GM18909 (cell line): ENCODE data around the gene TMOD1.

ENCODE experiments used
- ATAC-seq: cut with Tn5 transposase; IDR thresholded peaks from one replicate; pipeline ENCODE4 v1.9.1; 2021; ENCODE audit warnings: mild to moderate bottlenecking; ENCODE audit not compliant: unreplicated experiment, poor library complexity

TMOD1 gene

DNA sequence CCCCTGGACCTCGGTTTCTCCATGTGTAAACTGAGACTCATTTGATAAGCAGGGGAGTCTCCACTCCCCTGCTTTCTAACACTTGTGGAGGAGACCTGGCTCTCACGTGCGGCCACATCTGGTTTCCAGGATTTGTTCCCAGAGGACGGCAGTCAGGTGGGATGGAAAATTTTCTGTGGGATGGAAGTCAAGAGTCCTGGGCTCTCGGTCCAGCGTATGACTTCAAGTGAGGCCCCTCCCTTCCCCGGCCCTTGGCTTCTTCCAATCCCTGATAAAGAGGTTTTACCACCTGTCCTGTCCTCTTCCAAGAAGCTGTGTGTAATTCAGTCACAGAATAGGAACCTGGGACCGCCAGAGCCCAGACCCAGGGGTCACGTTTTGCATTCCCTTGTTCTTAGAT, 35.0 kb downstream of the TMOD1 start:
- no peak for ATAC-seq

DNA sequence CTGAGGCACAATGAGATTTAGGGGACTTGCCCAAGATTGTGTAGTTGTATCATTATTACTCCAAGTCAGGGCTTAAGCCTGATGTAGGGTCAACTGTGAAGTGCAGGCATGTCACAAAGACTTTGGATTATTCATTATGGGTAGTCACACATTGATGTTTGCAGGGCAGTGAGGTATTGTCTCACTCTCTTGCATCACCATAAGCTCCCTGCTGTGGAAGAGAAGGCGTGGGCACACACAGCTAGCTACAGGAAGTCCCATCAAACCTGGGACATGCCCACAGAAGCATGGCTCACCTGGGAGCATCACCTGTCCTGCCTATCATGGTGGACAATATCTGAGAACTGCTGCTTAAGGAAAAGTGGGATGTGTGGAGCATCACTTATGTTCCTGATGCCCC, 42.1 kb downstream of the TMOD1 start:
- no peak for ATAC-seq

DNA sequence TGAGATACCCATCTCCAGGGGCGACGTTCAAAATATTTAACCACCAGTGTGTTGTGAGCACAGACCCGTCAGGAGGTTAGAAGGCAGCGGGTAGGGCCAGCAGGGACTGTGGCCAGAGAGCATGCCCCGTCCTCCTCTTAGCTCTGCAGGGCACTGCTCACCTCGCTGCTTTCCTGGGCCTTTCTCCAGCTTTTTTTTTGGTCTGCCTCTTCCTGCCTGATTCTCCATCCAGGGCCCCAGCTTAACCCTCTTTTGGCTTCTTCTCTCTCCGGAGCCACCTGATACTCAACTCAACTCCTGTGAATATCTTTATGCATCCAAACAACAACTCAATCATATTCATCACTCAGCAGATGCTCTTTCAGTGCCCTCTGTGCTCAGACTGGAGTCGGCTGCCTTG, 44.0 kb downstream of the TMOD1 start:
- no peak for ATAC-seq

- no peak for ATAC-seq
Observed at GRCh38 chr9:97547098-97547829, 45.8 kb downstream of the TMOD1 start.

- no peak for ATAC-seq
Observed at GRCh38 chr9:97548379-97548778, 46.9 kb downstream of the TMOD1 start.

GRCh38 chr9:97548819-97549540, 47.5 kb downstream of the TMOD1 start:
- no peak for ATAC-seq

GRCh38 chr9:97550386-97550785, 48.9 kb downstream of the TMOD1 start:
- no peak for ATAC-seq

GRCh38 chr9:97551308-97551707, 49.8 kb downstream of the TMOD1 start:
- ATAC-seq, result no peak

DNA sequence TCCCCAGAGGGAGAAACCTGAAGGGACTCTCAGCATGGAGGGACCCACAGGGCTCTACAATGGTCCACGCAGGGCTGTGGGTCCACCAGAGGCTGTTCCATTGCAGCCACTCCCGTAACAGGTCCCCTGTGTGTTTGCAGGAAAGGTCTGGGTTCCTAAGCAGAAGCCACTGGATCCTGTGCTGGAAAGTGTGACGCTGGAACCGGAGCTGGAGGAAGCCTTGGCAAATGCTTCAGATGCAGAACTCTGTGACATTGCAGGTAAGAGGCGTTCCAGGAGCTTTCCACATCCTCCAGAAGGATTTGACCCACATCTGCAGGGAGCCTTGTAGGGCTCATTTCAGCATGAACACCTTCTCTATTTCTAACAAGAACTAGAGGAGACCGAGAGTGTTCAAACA, 51.7 kb downstream of the TMOD1 start:
- ATAC-seq, result no peak

DNA sequence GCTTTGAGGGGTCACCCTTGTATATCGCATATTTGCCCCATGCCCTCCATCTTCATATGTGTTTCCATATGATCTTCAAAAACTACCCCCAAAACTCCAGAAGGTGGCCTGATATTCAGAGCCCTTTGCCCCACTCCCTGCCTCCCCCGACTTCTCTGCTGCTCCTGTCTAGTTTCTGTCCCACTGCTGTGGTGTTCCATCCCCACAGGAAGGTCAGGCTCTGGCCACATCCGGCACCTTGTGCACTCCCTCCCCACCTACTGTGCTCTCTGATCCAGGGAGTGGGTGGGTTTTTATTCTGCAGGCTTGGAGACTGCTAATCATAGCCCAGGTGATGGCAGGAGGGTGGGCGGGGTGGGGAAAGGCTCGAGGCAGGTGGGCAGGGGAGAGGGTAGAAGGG, 52.4 kb downstream of the TMOD1 start:
- no peak for ATAC-seq

DNA sequence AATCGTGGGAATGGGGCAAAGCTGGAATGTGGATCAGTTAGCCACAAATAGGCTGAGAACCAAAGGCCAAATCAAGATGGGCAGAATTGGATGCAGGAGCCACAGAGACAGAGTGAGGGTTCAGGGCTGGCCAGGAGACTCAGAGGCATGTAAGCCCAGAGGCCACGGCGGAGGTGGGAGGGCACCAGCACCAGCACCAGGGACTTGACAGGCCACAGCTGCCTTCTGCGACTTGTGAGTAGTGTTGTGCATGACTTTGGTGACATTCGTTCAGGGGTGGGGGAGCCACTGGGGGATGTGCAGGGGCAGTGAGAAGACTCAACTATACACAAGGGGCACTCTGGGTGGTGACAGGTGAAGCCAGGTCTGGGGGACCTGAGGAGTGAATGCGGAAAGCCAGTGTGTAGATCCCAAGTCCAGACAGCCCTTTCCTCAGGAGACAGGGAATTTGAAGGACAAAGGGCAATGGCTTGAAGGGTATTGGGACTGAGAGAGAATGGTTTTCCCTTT, 53.2 kb downstream of the TMOD1 start:
- ATAC-seq, result no peak

GRCh38 chr9:97555164-97555563, 53.7 kb downstream of the TMOD1 start:
- ATAC-seq, result no peak

GRCh38 chr9:97556036-97556720, 54.7 kb downstream of the TMOD1 start:
- ATAC-seq, result no peak

DNA sequence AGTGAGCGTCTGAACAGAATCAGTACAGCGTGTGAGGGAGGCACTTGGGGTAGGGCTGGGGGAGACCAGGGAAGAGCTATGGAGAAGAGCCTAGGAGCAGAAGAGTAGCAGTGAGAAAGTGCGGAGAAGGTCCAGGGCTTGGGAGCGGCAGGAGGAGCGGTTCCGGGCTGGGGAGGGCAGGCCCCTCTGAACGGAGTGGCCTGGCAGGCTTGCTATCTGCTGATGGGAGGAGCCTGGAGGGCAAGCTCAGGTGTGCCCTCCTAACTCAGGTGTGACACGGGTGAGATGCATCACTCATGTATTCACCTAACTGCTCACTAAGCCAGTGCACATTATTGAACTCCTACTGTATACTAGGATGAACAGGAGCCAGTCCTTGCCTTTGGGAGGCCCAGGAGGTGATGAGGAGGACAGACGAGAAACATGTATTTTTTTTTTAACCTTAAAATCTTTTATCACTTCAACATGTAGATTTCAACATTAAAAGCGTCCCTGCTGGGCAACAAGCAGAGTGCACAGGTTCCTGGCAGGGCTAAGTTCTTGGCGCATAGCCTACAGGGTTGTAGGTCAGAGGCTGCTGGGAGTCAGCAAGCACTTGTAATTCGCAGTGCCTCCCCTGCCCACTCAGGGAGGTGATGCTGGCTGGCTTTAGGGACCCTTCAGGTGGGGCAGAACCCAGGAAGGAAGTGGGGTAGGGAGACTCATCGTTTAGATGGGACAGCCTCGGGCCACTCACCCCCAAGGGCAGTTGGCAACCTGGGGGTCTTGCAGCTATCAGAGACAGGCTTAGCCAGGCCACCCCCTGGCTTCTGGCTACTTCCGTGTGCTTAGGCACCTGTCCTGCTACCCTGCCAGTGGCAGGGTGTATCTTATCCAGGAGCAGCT, 55.5 kb downstream of the TMOD1 start:
- ATAC-seq, result no peak

GRCh38 chr9:97557606-97558095, 56.2 kb downstream of the TMOD1 start:
- ATAC-seq, result no peak

DNA sequence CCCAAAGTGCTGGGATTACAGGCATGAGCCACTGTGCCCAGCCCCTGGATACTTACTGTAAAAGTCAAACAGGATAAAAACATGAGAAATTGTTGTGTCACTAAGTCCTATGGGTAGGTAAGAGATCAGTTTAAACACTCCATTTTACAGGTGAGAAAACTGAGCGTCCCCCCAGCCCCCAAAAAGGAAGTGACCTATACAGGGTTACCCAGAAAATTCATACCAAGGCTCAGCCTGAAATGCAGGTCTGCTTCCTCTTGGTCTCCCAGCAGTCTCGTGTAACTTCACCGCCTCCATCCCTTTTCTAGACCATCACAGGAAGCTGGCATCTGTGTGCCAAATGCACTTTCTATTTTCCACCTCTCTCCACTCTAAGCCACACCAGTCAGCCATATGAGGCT, 57.2 kb downstream of the TMOD1 start:
- peak; percentile 39 for ATAC-seq

- ATAC-seq, result peak; percentile 77
Observed at GRCh38 chr9:97559111-97559514, 57.6 kb downstream of the TMOD1 start.

DNA sequence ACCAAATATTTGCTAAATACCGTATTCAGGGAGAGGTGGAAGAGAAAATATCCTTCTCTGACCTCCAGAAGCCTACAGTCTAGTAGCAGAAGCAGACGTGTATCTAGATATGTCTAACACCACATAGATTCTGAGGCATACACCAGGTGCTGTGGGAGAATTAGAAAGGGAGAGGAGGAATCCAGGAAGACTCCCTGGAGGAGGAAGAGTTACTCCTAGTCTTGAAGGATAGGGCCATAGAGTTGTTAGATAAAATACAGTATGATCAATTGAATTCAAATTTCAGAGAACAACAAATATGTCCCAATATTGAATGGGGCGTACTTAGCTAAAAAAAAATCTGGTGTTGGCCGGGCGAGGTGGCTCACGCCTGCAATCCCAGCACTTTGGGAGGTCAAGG, 58.7 kb downstream of the TMOD1 start:
- ATAC-seq, result no peak

DNA sequence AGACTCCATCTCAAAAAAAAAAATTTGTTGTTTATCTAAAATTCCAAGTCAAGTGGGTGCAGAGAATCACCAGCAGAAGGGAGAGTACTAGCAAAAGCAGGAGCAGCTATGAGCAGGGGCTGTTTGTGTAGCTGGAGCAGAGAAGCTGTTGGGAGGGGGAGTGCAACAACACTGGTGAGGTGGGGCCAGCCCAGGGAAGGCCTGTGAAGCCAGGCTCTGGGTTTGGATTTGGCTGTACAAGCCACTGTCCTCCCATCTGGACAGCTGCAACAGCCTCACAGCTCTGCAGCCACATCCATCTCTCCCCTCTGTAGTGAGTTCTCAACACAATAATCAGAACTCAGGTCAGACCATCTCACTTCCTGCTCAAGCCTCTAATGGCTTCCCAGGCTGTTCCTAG, 59.4 kb downstream of the TMOD1 start:
- no peak for ATAC-seq

DNA sequence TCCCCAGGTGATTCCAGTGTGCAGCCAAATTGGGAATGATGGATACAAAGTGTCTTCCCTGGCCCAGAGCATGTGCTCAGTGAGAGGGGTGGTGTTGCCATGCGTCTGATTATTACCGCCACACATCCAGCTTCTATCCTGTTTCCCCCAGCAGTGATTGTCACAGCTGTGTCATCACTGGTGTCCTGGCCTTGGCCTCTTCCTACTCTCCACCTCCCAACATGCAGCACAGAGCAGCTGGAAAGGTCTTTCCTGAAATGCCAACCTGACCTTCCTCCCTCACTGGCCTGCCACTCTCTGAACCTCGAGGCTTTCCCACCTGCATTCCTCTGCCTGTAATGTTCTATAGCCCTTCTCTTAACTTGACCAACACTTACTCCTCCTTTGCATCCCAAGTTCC, 60.0 kb downstream of the TMOD1 start:
- no peak for ATAC-seq
